Heart left ventricle (tissue), 13 donors: ENCODE results near the gene PPA1.
"Not testable (repeated sequence)": the region's sequence is repeated elsewhere in the genome, so short reads cannot be mapped to it uniquely, and the experiment has no call there.

ENCODE experiments used
- POLR2A ChIP-seq, 2 donors: fragments of 450-650 bp; IDR thresholded peaks; one replicate each; pipeline ENCODE4 v1.6.1; 2017; ENCODE audit warnings: antibody characterized with exemption in 2 of 2, mild to moderate bottlenecking in 2 of 2, moderate library complexity in 2 of 2
- TF ChIP-seq, protein P1 (sequence below), 12 donors: fragments of 200-600 bp; sonication (generic) in 4 of 12; IDR thresholded peaks; one replicate each; pipeline versions ENCODE4 v1.5.0 to v1.8.0; 2018 to 2022; ENCODE audit warnings: antibody characterized with exemption in 12 of 12, mild to moderate bottlenecking in 5 of 12
- donor health status: ischemic (EF 13 %, LVEDD 7.1; RV severe dilation, severe dysfunction).
- donor health status: DM: no; HTN: yes; CAD: no.
- donor health status: DM: no; HTN: no; CAD: no.
- donor health status: ischemic (EF 25% LVEDD 6.9; RV normal size, moderate dysfunction).
- donor health status: ischemic (EF 25% LVEDD 5.7; RV mildly dilated, moderate dysfunction).
- donor health status: ischemic (EF 35%, LVEDD 5.7; RV mildly dilated, moderate dysfunction).
- donor health status: nonischemic (EF 11% LVEDD 7.7; RV severe dilation, severe dysfunction).
- donor health status: DM: yes; HTN: yes; CAD: no.
- donor health status: PGD.
- donor health status: ischemic (EF 29% LVEDD 5.4; RV normal size, mild dysfunction).
- donor health status: nonischemic (EF 23%, LVEDD 6.1; RV moderate dilation, normal function).

DNA sequence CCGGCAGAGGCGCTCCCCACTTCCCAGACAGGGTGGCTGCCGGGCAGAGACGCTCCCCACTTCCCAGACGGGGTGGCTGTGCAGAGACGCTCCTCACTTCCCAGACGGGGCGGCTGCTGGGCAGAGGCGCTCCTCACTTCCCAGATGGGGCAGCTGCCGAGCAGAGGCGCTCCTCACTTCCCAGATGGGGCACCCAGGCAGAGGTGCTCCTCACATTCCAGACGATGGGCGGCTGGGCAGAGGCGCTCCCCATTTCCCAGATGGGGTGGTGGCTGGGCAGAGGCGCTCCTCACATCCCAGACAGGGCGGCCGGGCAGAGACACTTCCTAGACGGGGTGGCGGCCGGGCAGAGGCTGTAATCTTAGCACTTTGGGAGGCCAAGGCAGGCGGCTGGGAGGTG, 6.8 kb upstream of the PPA1 start:
- TF ChIP-seq, protein P1, sequence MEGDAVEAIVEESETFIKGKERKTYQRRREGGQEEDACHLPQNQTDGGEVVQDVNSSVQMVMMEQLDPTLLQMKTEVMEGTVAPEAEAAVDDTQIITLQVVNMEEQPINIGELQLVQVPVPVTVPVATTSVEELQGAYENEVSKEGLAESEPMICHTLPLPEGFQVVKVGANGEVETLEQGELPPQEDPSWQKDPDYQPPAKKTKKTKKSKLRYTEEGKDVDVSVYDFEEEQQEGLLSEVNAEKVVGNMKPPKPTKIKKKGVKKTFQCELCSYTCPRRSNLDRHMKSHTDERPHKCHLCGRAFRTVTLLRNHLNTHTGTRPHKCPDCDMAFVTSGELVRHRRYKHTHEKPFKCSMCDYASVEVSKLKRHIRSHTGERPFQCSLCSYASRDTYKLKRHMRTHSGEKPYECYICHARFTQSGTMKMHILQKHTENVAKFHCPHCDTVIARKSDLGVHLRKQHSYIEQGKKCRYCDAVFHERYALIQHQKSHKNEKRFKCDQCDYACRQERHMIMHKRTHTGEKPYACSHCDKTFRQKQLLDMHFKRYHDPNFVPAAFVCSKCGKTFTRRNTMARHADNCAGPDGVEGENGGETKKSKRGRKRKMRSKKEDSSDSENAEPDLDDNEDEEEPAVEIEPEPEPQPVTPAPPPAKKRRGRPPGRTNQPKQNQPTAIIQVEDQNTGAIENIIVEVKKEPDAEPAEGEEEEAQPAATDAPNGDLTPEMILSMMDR (IDR thresholded peaks at IDR 0.05) = not testable (repeated sequence)
- TF ChIP-seq POLR2A (IDR thresholded peaks at IDR 0.05) = not testable (repeated sequence)
